ENCODE measurements around the gene KCNIP1.

KCNIP1 gene

DNA sequence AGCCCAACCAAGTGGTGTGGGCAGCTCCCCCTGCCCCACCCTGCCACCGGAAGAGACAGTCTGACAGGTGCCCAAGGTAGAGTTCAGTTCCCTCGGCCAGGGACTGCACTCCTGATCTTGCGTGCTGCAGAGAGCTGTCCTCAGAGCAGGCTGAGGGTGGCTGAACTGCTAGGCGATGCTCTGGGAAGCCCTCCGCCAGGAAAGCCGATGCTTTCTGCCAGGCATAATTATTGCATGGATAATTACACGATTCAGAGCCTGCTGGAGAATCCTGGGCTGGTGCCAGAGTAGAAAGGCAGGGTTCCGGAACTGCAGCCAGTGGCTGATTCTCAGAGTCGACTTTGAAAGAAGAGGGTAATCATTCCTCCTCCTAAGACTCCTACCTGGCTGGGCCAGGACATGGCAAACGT, 19.3 kb downstream of the KCNIP1 start:
- H3K36me3 ChIP-seq (ENCODE audit: insufficient read depth, low read length) = no peaks in the 10 kb centered on the region
- no peak overlapping the region for H3K4me2 ChIP-seq (ENCODE audit: low read length)
- no peaks in the 10 kb centered on the region for H3K9me3 ChIP-seq (ENCODE audit: low read length)
- H3K79me2 ChIP-seq (ENCODE audit: insufficient read depth, low read length) = no peaks in the 10 kb centered on the region
- no peaks in the 10 kb centered on the region for H3K4me1 ChIP-seq (ENCODE audit: insufficient read depth, low read length, severe bottlenecking)
- H3K4me3 ChIP-seq (ENCODE audit: low read depth, low read length, poor library complexity, severe bottlenecking) = no peak overlapping the region
- no peak overlapping the region for H3K27ac ChIP-seq (ENCODE audit: low read depth, low read length, poor library complexity, severe bottlenecking)
- H3F3A ChIP-seq (ENCODE audit: insufficient read depth, low read length) = no peaks in the 10 kb centered on the region
- H3K9ac ChIP-seq (ENCODE audit: low read length) = no peak overlapping the region
- no peaks in the 10 kb centered on the region for H3K9me2 ChIP-seq (ENCODE audit: low read depth, low read length)
- H4K20me1 ChIP-seq (ENCODE audit: insufficient read depth, low read length) = no peaks in the 10 kb centered on the region
- TF ChIP-seq, protein P1, sequence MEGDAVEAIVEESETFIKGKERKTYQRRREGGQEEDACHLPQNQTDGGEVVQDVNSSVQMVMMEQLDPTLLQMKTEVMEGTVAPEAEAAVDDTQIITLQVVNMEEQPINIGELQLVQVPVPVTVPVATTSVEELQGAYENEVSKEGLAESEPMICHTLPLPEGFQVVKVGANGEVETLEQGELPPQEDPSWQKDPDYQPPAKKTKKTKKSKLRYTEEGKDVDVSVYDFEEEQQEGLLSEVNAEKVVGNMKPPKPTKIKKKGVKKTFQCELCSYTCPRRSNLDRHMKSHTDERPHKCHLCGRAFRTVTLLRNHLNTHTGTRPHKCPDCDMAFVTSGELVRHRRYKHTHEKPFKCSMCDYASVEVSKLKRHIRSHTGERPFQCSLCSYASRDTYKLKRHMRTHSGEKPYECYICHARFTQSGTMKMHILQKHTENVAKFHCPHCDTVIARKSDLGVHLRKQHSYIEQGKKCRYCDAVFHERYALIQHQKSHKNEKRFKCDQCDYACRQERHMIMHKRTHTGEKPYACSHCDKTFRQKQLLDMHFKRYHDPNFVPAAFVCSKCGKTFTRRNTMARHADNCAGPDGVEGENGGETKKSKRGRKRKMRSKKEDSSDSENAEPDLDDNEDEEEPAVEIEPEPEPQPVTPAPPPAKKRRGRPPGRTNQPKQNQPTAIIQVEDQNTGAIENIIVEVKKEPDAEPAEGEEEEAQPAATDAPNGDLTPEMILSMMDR (IDR thresholded peaks at IDR 0.05; ENCODE audit: low read length) = no peak
- H3K27me3 ChIP-seq (ENCODE audit: insufficient read depth, low read length) = no peaks in the 10 kb centered on the region
- no peak overlapping the region for H2AFZ ChIP-seq (ENCODE audit: low read length)

DNA sequence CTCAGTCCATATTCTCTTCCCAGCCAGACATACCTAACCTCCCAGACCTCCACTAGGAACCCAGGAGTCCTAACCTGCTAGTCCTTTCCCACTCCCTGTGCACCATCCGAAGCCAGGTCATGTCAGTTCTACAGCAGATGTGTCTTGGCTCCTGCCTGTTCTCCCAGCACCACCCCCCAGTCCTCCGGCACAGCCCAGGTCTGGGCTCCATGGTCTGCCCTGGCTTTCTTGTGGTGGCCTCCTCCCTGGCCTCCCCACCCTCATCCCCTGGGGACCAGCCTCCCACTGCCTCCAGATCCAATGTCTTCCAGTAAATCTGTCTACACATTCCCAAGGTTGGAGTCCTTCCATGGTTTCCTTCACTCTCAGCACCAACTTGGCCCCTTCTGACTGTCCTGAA, 20.0 kb downstream of the KCNIP1 start:
- no peaks in the 10 kb centered on the region for H4K20me1 ChIP-seq (ENCODE audit: insufficient read depth, low read length)
- no peaks in the 10 kb centered on the region for H3K36me3 ChIP-seq (ENCODE audit: insufficient read depth, low read length)
- H3K4me1 ChIP-seq (ENCODE audit: insufficient read depth, low read length, severe bottlenecking) = no peaks in the 10 kb centered on the region
- no peaks in the 10 kb centered on the region for H3K79me2 ChIP-seq (ENCODE audit: insufficient read depth, low read length)
- H3K9me2 ChIP-seq (ENCODE audit: low read depth, low read length) = no peaks in the 10 kb centered on the region
- no peak overlapping the region for H3K27ac ChIP-seq (ENCODE audit: low read depth, low read length, poor library complexity, severe bottlenecking)
- H3K9ac ChIP-seq (ENCODE audit: low read length) = no peak overlapping the region
- no peaks in the 10 kb centered on the region for H3K27me3 ChIP-seq (ENCODE audit: insufficient read depth, low read length)
- no peaks in the 10 kb centered on the region for H3K9me3 ChIP-seq (ENCODE audit: low read length)
- H3F3A ChIP-seq (ENCODE audit: insufficient read depth, low read length) = no peaks in the 10 kb centered on the region
- H3K4me2 ChIP-seq (ENCODE audit: low read length) = no peak overlapping the region
- H3K4me3 ChIP-seq (ENCODE audit: low read depth, low read length, poor library complexity, severe bottlenecking) = no peak overlapping the region
- no peak overlapping the region for H2AFZ ChIP-seq (ENCODE audit: low read length)
- TF ChIP-seq, protein P1 (IDR thresholded peaks at IDR 0.05; ENCODE audit: low read length) = no peak
- no peak for TF ChIP-seq EZH2 (IDR thresholded peaks at IDR 0.05; ENCODE audit: borderline replicate concordance, low read length)

DNA sequence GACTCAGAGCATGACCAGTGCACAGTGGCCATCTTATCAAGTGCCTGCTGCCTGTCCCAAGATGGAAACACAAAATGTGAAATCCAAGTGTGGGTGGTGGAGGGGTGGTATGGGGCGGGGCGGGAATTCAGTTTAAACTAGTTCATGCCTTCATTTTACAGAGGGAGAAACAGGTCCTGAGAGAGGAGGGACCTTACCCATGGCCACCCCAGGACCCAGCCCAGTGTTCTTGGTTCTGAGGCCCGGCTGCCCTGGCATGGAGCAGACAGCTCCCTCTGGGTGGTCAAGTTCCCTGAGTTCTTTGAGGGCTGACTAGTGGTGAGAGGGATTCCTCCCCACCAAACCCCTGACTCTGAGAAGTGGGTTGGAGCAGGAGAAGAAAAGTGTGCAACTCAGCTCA, 20.8 kb downstream of the KCNIP1 start:
- Histone ChIP-seq H3K9ac (ENCODE audit: low read length) (no peak overlapping the region), H3K36me3 (ENCODE audit: insufficient read depth, low read length) (no peaks in the 10 kb centered on the region), H2AFZ (ENCODE audit: low read length) (no peak overlapping the region), H3K9me2 (ENCODE audit: low read depth, low read length) (no peaks in the 10 kb centered on the region), H3K4me2 (ENCODE audit: low read length) (no peak overlapping the region), H3K27me3 (ENCODE audit: insufficient read depth, low read length) (no peaks in the 10 kb centered on the region), H3K9me3 (ENCODE audit: low read length) (no peaks in the 10 kb centered on the region), H3K79me2 (ENCODE audit: insufficient read depth, low read length) (no peaks in the 10 kb centered on the region), H3K4me1 (ENCODE audit: insufficient read depth, low read length, severe bottlenecking) (no peaks in the 10 kb centered on the region), H3F3A (ENCODE audit: insufficient read depth, low read length) (no peaks in the 10 kb centered on the region), H3K4me3 (ENCODE audit: low read depth, low read length, poor library complexity, severe bottlenecking) (no peak overlapping the region), H4K20me1 (ENCODE audit: insufficient read depth, low read length) (no peaks in the 10 kb centered on the region), H3K27ac (ENCODE audit: low read depth, low read length, poor library complexity, severe bottlenecking) (no peak overlapping the region)
- TF ChIP-seq, protein P1 (IDR thresholded peaks at IDR 0.05; ENCODE audit: low read length) = no peak
- TF ChIP-seq EZH2 (IDR thresholded peaks at IDR 0.05; ENCODE audit: borderline replicate concordance, low read length) = no peak
